ENCODE measurements around the gene GNA15.

Gene GNA15

GRCh38 chr19:3095441-3096191 is 40.2 kb upstream of the GNA15 start:
- Histone ChIP-seq H3K27me3 (ENCODE audit: insufficient read depth, poor library complexity, severe bottlenecking) (peaks cover 52% of the 10 kb centered on the region), H3K4me3 (replicated peaks; ENCODE audit: insufficient read depth, low read length) (no peak overlapping the region), H3K27ac (replicated peaks) (no peak overlapping the region)
- DNase-seq (ENCODE audit: low read depth in 1 of 2, low spot score in 1 of 2), result no peak
- TF ChIP-seq CTCF (IDR thresholded peaks at IDR 0.05; ENCODE audit: insufficient read depth, low read length), result no peak
- TF ChIP-seq GABPA (IDR thresholded peaks at IDR 0.05; ENCODE audit: low read depth), result no peak
- no peak for TF ChIP-seq POLR2AphosphoS5 (IDR thresholded peaks at IDR 0.05; ENCODE audit: low read depth)
- no peak for TF ChIP-seq REST (IDR thresholded peaks at IDR 0.05; ENCODE audit: insufficient replicate concordance, low read depth)
- TF ChIP-seq SPI1 (IDR thresholded peaks at IDR 0.05; ENCODE audit: borderline replicate concordance, low read depth), result no peak

GRCh38 chr19:3096267-3096901 is 39.4 kb upstream of the GNA15 start:
- no peak overlapping the region for H3K4me3 ChIP-seq (replicated peaks; ENCODE audit: insufficient read depth, low read length)
- peaks cover 55% of the 10 kb centered on the region for H3K27me3 ChIP-seq (ENCODE audit: insufficient read depth, poor library complexity, severe bottlenecking)
- no peak for TF ChIP-seq SPI1 (IDR thresholded peaks at IDR 0.05; ENCODE audit: borderline replicate concordance, low read depth)
- TF ChIP-seq GABPA (IDR thresholded peaks at IDR 0.05; ENCODE audit: low read depth), result no peak
- TF ChIP-seq REST (IDR thresholded peaks at IDR 0.05; ENCODE audit: insufficient replicate concordance, low read depth), result no peak
- TF ChIP-seq CTCF (IDR thresholded peaks at IDR 0.05; ENCODE audit: insufficient read depth, low read length), result no peak
- no peak for TF ChIP-seq POLR2AphosphoS5 (IDR thresholded peaks at IDR 0.05; ENCODE audit: low read depth)
- H3K27ac ChIP-seq (replicated peaks), result no peak overlapping the region
- DNase-seq (ENCODE audit: low read depth in 1 of 2, low spot score in 1 of 2), result no peak

GRCh38 chr19:3096902-3097326 is 38.9 kb upstream of the GNA15 start:
- no peak for DNase-seq (ENCODE audit: low read depth in 1 of 2, low spot score in 1 of 2)
- H3K27me3 ChIP-seq (ENCODE audit: insufficient read depth, poor library complexity, severe bottlenecking), result peaks cover 55% of the 10 kb centered on the region
- TF ChIP-seq SPI1 (IDR thresholded peaks at IDR 0.05; ENCODE audit: borderline replicate concordance, low read depth) (no peak), GABPA (IDR thresholded peaks at IDR 0.05; ENCODE audit: low read depth) (no peak), POLR2AphosphoS5 (IDR thresholded peaks at IDR 0.05; ENCODE audit: low read depth) (no peak), REST (IDR thresholded peaks at IDR 0.05; ENCODE audit: insufficient replicate concordance, low read depth) (no peak), CTCF (IDR thresholded peaks at IDR 0.05; ENCODE audit: insufficient read depth, low read length) (no peak)
- no peak overlapping the region for H3K27ac ChIP-seq (replicated peaks)
- no peak overlapping the region for H3K4me3 ChIP-seq (replicated peaks; ENCODE audit: insufficient read depth, low read length)

All from HL-60 (cell line).